ENCODE data around the gene ZNF576.
"Not testable (repeated sequence)": the region's sequence is repeated elsewhere in the genome, so short reads cannot be mapped to it uniquely, and the experiment has no call there.

Gene ZNF576

DNA sequence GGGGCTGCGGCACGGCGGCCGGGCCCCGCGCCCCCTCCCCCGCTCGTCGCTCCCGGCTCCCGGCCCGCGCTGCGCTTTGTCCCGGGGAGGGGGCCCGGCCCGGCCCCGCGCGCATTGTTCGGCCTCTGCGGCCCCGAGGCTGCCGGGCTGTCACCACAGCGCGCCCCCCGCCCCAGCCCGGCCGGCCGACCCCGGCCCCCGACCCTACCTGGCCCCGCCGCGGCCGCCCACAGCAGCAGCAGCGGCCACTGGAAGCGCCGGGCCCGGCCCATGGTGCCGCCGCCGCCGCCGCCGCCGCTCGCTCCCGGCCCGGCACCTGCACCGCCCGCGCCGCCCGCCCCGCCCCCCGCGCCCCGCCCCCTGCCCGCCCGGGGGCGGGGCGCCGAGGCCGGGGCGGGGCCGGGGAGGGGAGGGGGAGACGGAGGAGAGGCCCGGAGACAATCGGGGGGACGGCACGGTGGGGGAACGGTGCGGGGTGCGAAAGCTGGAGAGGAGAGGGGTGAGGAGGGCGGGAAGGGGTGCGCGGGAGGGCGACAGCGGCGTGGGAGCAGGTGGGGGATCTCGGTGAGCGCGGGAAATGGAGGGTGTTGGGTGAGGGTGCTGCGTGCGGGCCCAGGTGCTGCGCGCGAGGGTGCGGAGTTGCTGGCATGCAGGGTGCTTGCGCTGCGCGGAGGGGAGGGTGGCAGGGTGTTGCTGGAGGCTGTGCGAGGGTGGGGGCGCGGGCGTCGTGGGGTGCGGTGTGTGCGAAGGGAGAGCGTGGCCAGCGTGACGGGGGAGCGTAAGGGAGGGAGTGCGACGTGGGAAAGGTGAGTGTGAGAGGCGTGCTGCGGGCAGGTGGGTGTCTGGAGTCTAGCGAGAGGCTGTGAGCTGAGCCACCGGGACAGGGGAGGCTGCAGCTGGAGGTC, 43.4 kb downstream of the ZNF576 start, which contains the start of gene CADM4:
Gene CADM4 (minus strand): TSS at position 332 of the 905 bp plus-strand sequence. CDS start 60 bp downstream, at position 272.
- DNase-seq, result no peak
- in situ Hi-C loops (cut with MboI; ENCODE audit: low pct_unique_long_range_greater_than_20kb, low sequenced_read_pairs), result no loop called here

DNA sequence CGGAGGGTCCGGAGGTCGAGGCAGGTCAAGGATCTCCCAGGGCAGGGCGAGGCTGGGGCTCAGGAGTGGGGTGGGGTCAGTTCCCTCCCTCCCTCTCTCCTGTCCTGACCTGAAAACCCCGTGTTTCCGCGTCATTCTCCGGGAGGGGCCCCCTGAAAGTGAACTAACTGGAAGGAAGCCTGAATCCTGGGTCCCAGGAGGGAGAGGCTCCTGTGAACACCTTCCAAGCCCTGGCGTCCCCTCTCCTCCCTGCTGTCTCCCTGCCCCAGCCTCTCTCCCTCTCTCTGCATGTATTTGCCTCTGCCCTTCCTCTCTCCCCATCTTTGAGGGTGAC, 44.0 kb downstream of the ZNF576 start:
- in situ Hi-C loops (cut with MboI; ENCODE audit: low pct_unique_long_range_greater_than_20kb, low sequenced_read_pairs), result no loop called here
- no peak for DNase-seq

DNA sequence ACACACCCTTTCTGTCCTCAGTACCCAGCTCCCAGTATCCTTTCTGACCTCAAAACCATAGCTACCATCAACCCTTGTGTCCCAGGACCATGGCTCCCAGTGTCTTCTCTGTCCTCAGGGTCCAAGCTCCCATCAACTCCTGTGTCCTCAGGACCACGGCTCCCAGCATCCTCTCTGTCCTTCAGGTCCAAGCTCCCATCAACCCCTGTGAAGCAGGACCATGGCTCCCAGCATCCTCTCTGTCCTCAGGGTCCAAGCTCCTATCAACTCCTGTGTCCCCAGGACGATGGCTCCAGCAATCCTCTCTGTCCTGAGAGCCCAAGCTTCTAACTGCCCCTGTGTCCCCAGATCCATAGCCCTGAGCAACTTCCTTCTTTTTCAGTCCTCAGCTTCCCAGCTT, 44.9 kb downstream of the ZNF576 start:
- DNase-seq, result no peak
- in situ Hi-C loops (cut with MboI; ENCODE audit: low pct_unique_long_range_greater_than_20kb, low sequenced_read_pairs), result no loop called here

DNA sequence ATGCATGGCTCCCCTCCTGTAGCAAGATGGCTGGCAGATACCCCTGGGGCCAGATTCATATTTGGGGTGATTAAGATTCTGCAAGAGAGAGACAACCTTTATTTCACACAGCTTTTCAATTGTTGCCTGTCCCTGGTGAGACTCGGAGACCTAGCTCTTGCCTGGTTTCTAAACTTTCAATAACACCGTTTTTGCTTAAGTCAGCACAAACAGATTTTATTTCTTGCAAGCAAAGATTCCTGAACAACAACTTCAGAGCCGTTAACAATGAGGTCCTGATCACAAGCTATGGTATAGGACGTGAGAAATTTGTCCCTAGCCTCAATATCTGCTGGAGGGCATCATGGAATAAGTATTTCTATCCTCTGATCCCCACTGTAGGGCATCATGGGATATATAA, 46.1 kb downstream of the ZNF576 start:
- in situ Hi-C loops (cut with MboI; ENCODE audit: low pct_unique_long_range_greater_than_20kb, low sequenced_read_pairs), result no loop called here
- no peak for DNase-seq

DNA sequence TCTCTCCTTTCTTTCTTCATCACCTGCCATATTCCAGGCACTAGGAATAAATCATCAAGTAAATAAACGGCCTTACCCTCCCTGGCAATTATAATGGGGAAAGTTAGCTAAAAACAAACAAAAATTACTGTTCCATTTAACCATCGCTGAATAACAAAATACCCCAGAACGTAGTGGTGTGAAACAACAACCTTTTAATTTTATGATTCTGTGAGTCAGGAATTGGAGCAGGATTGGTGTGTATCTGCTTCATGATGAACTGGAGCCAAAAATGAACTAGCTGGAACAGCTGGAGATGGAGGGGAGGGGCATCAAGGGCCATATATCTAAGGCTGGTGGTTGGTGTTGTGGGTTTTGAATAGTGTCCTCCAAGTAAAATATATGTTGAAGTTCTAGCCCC, 46.9 kb downstream of the ZNF576 start:
- DNase-seq, result no peak
- in situ Hi-C loops (cut with MboI; ENCODE audit: low pct_unique_long_range_greater_than_20kb, low sequenced_read_pairs), result no loop called here

DNA sequence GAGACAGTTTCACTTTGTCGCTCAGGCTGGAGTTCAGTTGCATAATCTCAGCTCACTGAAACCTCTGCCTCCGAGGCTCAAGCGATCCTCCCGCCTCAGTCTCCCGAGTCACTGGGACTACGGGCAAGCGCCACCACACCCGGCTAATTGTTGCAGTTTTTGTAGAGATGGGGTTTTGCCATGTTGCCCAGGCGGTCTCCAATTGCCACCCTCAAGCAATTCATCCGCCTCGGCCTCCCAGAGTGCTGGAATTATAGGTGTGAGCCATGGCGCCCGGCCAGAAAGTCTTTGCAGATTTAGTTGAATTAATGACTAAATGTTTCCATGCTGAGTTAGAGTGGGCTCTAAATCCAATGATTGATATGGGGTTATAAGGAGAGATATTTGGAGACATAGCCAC, 47.8 kb downstream of the ZNF576 start:
- no peak for DNase-seq
- in situ Hi-C loops (cut with MboI; ENCODE audit: low pct_unique_long_range_greater_than_20kb, low sequenced_read_pairs), result no loop called here

DNA sequence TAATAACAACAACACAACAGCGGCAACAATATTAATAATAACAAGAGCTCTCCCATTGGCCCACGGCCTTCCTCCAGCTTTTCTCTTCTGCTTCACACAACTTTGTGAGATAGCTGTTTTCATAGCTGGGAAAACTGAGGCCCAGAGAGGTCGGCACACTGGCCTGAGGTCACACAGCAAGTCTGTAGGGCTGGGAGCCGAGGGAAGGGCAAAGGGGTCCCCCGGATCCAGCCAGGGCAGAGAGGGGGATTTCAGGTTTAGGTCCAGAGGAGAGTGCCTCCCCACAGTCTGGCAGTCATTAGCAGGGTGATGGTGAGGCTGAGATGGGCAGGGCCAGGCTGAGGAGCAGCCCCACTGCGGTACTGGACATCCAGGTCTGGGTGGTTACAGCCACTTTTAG, 52.2 kb downstream of the ZNF576 start:
- in situ Hi-C loops (cut with MboI; ENCODE audit: low pct_unique_long_range_greater_than_20kb, low sequenced_read_pairs), result no loop called here
- no peak for DNase-seq

DNA sequence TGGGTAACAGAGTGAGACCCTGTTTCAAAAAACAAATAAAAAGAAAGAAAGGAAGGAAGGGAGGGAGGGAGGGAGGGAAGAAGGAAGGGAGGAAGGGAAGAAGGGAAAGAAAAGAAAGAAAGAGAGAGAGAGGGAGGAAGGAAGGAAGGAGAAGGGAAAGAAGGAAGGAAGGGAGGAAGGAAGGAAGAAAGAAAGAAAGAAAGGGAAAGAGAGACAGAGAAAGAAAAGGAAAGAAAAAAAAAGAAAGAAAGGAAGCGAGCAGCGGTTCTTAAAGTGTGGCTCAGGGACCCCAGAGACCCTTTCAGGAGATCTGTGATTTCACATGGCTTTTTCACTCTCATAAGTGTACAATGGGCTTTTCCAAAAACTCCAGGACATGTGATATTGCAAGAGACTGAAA, 53.1 kb downstream of the ZNF576 start:
- in situ Hi-C loops (cut with MboI; ENCODE audit: low pct_unique_long_range_greater_than_20kb, low sequenced_read_pairs), result no loop called here
- no peak for DNase-seq

DNA sequence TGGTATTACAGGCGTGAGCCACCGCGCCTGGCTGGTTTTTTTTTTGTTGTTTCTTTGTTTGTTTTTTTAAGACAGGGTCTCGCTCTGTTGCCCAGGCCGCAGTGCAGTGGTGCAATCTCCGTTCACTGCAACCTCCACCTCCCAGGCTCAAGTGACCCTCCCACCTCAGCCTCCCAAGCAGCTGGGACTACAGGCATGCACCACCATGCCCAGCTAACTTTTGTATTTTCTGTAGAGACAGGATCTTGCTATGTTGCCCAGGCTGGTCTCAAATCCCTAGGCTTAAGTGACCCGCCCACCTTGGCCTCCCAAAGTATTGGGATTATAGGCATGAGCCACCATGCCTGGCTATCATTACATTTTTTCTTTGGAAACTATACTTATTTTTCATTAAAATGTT, 53.9 kb downstream of the ZNF576 start:
- DNase-seq; in situ Hi-C loops (cut with MboI; ENCODE audit: low pct_unique_long_range_greater_than_20kb, low sequenced_read_pairs): not testable (repeated sequence)

Measured in KBM-7 (cell line).